ENCODE results near the gene CHSY3. TPM values are rescaled to one million over a fixed set of nuclear protein-coding genes. Genes with fewer than 3 reads are reported as not detected.

Gene CHSY3
- total RNA-seq, 1 donor from 2014 or later, result 9.4 TPM

DNA sequence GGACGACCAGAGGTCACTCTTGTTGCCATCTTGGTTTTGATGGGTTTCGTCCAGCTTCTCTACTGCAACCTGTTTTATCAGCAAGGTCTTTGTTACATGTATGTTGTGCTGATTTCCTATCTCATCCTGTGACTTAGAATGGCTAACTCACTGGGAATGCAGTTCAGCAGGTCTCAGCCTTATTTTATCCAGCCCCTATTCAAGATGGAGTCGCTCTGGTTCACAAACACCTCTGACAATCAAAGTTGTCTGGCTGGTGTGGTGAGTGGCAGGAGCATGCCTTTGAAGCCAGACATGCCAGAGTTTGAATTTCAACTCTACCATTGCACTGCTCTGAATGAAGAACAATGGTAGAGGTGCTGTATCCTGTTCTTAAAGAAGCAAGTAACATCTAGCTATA, 253.8 kb downstream of the CHSY3 start:
- H3K36me3 Mint-ChIP-seq (ENCODE audit: low read depth, unreplicated experiment), result peaks cover 4% of the 10 kb centered on the region
- Histone ChIP-seq H3K27me3 (ENCODE audit: insufficient read depth, low read length) (no peaks in the 10 kb centered on the region), H3K4me3 (ENCODE audit: insufficient read depth, low read depth, low read length) (no peak overlapping the region), H3K4me2 (ENCODE audit: low read length) (no peak overlapping the region), H4K20me1 (ENCODE audit: insufficient read depth, low read length) (no peaks in the 10 kb centered on the region), H3K27ac (ENCODE audit: low read depth, low read length) (no peak overlapping the region), H3K79me2 (ENCODE audit: insufficient read depth, low read length) (no peaks in the 10 kb centered on the region), H3K36me3 (ENCODE audit: insufficient read depth, low read length) (no peaks in the 10 kb centered on the region), H3K9ac (ENCODE audit: low read length) (no peak overlapping the region), H2AFZ (ENCODE audit: low read depth, low read length) (no peak overlapping the region), H3K4me1 (ENCODE audit: insufficient read depth, low read length) (no peaks in the 10 kb centered on the region), H3K9me3 (ENCODE audit: insufficient read depth, low read depth, low read length) (no peaks in the 10 kb centered on the region)
- DNase-seq (ENCODE audit: low read depth) (no peak), FAIRE-seq (no peak)
- no peaks in the 10 kb centered on the region for H3K9me3 Mint-ChIP-seq (ENCODE audit: unreplicated experiment)
- H3K4me1 Mint-ChIP-seq (ENCODE audit: low read depth, unreplicated experiment), result no peaks in the 10 kb centered on the region
- no peak overlapping the region for H3K27ac Mint-ChIP-seq (ENCODE audit: unreplicated experiment)
- TF ChIP-seq, protein P1, sequence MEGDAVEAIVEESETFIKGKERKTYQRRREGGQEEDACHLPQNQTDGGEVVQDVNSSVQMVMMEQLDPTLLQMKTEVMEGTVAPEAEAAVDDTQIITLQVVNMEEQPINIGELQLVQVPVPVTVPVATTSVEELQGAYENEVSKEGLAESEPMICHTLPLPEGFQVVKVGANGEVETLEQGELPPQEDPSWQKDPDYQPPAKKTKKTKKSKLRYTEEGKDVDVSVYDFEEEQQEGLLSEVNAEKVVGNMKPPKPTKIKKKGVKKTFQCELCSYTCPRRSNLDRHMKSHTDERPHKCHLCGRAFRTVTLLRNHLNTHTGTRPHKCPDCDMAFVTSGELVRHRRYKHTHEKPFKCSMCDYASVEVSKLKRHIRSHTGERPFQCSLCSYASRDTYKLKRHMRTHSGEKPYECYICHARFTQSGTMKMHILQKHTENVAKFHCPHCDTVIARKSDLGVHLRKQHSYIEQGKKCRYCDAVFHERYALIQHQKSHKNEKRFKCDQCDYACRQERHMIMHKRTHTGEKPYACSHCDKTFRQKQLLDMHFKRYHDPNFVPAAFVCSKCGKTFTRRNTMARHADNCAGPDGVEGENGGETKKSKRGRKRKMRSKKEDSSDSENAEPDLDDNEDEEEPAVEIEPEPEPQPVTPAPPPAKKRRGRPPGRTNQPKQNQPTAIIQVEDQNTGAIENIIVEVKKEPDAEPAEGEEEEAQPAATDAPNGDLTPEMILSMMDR (IDR thresholded peaks at IDR 0.05; ENCODE audit: insufficient read depth, low read depth, low read length), result no peak
- no peak for TF ChIP-seq EZH2 (IDR thresholded peaks at IDR 0.05; ENCODE audit: insufficient read depth, low read length)
- no peak overlapping the region for H3K4me3 Mint-ChIP-seq (ENCODE audit: unreplicated experiment)
- H3K27me3 Mint-ChIP-seq (ENCODE audit: low read depth, unreplicated experiment), result no peaks in the 10 kb centered on the region

DNA sequence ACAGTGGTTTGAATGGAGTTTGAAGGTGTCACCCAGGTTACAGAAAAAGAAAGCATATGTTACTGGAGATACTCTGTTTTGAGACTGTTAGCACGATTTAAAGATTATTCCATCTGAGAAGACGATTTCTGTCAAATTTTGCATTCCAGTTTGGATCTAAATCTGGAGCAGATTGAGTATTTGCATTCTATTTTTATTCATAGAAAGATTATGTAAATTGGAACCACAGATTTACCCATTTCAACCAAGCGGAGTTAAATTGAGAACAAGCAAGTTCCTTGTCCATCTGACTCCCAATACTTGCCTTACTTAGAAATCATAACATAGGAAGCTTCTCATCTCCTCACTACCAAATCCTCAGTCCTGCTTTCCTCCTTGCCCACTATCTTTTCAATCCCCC, 255.7 kb downstream of the CHSY3 start:
- H3K27me3 ChIP-seq (ENCODE audit: insufficient read depth, low read length), result no peaks in the 10 kb centered on the region
- H3K9me3 Mint-ChIP-seq (ENCODE audit: unreplicated experiment), result no peaks in the 10 kb centered on the region

DNA sequence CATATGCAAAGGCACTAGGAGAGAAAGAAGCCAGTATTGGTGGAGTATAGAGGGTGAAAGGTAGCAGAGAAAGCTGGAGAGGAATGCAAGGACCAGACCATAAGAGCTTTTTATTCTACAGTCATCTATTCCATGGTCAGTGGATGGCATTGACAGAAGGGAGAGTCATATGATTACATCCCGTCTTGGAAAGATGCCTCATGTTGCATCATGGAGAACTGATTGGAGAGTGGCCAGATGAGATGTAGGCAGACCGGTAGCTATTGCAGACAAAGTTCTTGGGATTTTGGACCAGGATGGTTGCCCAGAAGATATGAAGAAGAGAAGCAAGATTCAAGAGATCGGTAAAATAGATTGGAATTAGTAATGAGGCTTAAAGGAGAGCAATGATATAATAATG, 260.7 kb downstream of the CHSY3 start:
- peak; percentile 27 for DNase-seq (ENCODE audit: low read depth)
- FAIRE-seq, result no peak
- no peak overlapping the region for H3K4me3 Mint-ChIP-seq (ENCODE audit: unreplicated experiment)
- Histone ChIP-seq H4K20me1 (ENCODE audit: insufficient read depth, low read length) (no peaks in the 10 kb centered on the region), H3K27ac (ENCODE audit: low read depth, low read length) (no peak overlapping the region), H3K4me1 (ENCODE audit: insufficient read depth, low read length) (no peaks in the 10 kb centered on the region), H3K9me3 (ENCODE audit: insufficient read depth, low read depth, low read length) (no peaks in the 10 kb centered on the region), H3K36me3 (ENCODE audit: insufficient read depth, low read length) (no peaks in the 10 kb centered on the region), H3K79me2 (ENCODE audit: insufficient read depth, low read length) (no peaks in the 10 kb centered on the region), H3K4me3 (ENCODE audit: insufficient read depth, low read depth, low read length) (no peak overlapping the region), H2AFZ (ENCODE audit: low read depth, low read length) (no peak overlapping the region), H3K27me3 (ENCODE audit: insufficient read depth, low read length) (no peaks in the 10 kb centered on the region), H3K9ac (ENCODE audit: low read length) (no peak overlapping the region), H3K4me2 (ENCODE audit: low read length) (no peak overlapping the region)
- TF ChIP-seq, protein P1 (IDR thresholded peaks at IDR 0.05; ENCODE audit: insufficient read depth, low read depth, low read length), result no peak
- no peak for TF ChIP-seq EZH2 (IDR thresholded peaks at IDR 0.05; ENCODE audit: insufficient read depth, low read length)
- no peaks in the 10 kb centered on the region for H3K27me3 Mint-ChIP-seq (ENCODE audit: low read depth, unreplicated experiment)
- no peaks in the 10 kb centered on the region for H3K9me3 Mint-ChIP-seq (ENCODE audit: unreplicated experiment)
- H3K36me3 Mint-ChIP-seq (ENCODE audit: low read depth, unreplicated experiment), result peaks cover 2% of the 10 kb centered on the region
- H3K27ac Mint-ChIP-seq (ENCODE audit: unreplicated experiment), result no peak overlapping the region
- no peaks in the 10 kb centered on the region for H3K4me1 Mint-ChIP-seq (ENCODE audit: low read depth, unreplicated experiment)

More for the DNA sequence above, 255.7 kb downstream of the CHSY3 start:
- Histone ChIP-seq H4K20me1 (ENCODE audit: insufficient read depth, low read length) (no peaks in the 10 kb centered on the region), H3K9me3 (ENCODE audit: insufficient read depth, low read depth, low read length) (no peaks in the 10 kb centered on the region), H3K27ac (ENCODE audit: low read depth, low read length) (no peak overlapping the region), H3K4me3 (ENCODE audit: insufficient read depth, low read depth, low read length) (no peak overlapping the region), H3K79me2 (ENCODE audit: insufficient read depth, low read length) (no peaks in the 10 kb centered on the region), H2AFZ (ENCODE audit: low read depth, low read length) (no peak overlapping the region), H3K36me3 (ENCODE audit: insufficient read depth, low read length) (no peaks in the 10 kb centered on the region), H3K4me2 (ENCODE audit: low read length) (no peak overlapping the region), H3K9ac (ENCODE audit: low read length) (no peak overlapping the region), H3K4me1 (ENCODE audit: insufficient read depth, low read length) (no peaks in the 10 kb centered on the region)
- no peaks in the 10 kb centered on the region for H3K4me1 Mint-ChIP-seq (ENCODE audit: low read depth, unreplicated experiment)
- DNase-seq (ENCODE audit: low read depth) (no peak), FAIRE-seq (no peak)
- no peak overlapping the region for H3K4me3 Mint-ChIP-seq (ENCODE audit: unreplicated experiment)
- TF ChIP-seq EZH2 (IDR thresholded peaks at IDR 0.05; ENCODE audit: insufficient read depth, low read length), result no peak
- TF ChIP-seq, protein P1 (IDR thresholded peaks at IDR 0.05; ENCODE audit: insufficient read depth, low read depth, low read length), result no peak
- peaks cover 2% of the 10 kb centered on the region for H3K36me3 Mint-ChIP-seq (ENCODE audit: low read depth, unreplicated experiment)
- no peak overlapping the region for H3K27ac Mint-ChIP-seq (ENCODE audit: unreplicated experiment)
- no peaks in the 10 kb centered on the region for H3K27me3 Mint-ChIP-seq (ENCODE audit: low read depth, unreplicated experiment)
